ENCODE results near the gene NSD2. TPM values are rescaled to one million over a fixed set of nuclear protein-coding genes. Genes with fewer than 3 reads are reported as not detected.
A peak's percentile ranks its signal among the peaks of the same experiment; 100 is the strongest.

Gene NSD2
- total and polyA plus RNA-seq, 12 donors, result 11.1 to 187 (median 25.2) TPM

- WGBS, 4 donors, result 63 to 69% (median 65%) methylated on average over 1 of the region's 1 CpG
- H3K27ac ChIP-seq, result peak overlapping the region in 1 of 5 donors; percentile 90
Observed at GRCh38 chr4:1854752-1855151, 16.4 kb upstream of the NSD2 start.

GRCh38 chr4:1855333-1856070 is 15.7 kb upstream of the NSD2 start:
- TF ChIP-seq CTCF (IDR thresholded peaks at IDR 0.05) (no peak), POLR2A (IDR thresholded peaks at IDR 0.05) (peak in 1 of 2 donors; percentile 66)
- H3K4me1 ChIP-seq (replicated peaks in 1 of 2), result peaks cover 49 to 51% of the 10 kb centered on the region in 2 donors

More at GRCh38 chr4:1854752-1855151, 16.4 kb upstream of the NSD2 start:
- Histone ChIP-seq H3K9me3 (replicated peaks in 1 of 3) (no peaks in the 10 kb centered on the region), H3K4me3 (peak overlapping the region in 1 of 4 donors; percentile 100), H3K27me3 (no peaks in the 10 kb centered on the region), H3K36me3 (replicated peaks in 1 of 2) (no peaks in the 10 kb centered on the region), H3K4me1 (replicated peaks in 1 of 2) (peaks cover 49 to 53% of the 10 kb centered on the region in 2 donors)
- no peak for TF ChIP-seq POLR2A (IDR thresholded peaks at IDR 0.05)
- TF ChIP-seq CTCF (IDR thresholded peaks at IDR 0.05), result no peak
- no peak for DNase-seq
- intact Hi-C loops (cut with DNase I), result no loop called here

GRCh38 chr4:1856071-1856942 is 14.9 kb upstream of the NSD2 start, which contains the start of gene LETM1:
Gene LETM1, minus strand, starts transcription at chr4:1856156. Its CDS starts 206 bp downstream, at chr4:1855950.
- peak within 1 kb of the TSS; percentile 68 to 100 (median 72) for H3K4me3 ChIP-seq
- H3K4me1 ChIP-seq (replicated peaks in 1 of 2), result peaks cover 42 to 43% of the 10 kb centered on the region in 2 donors
- TF ChIP-seq CTCF (IDR thresholded peaks at IDR 0.05), result peak in 2 of 6 experiments; percentile 14 to 20
- peak in 1 of 2 donors; percentile 77 for TF ChIP-seq POLR2A (IDR thresholded peaks at IDR 0.05)
- no peaks in the 10 kb centered on the region for H3K36me3 ChIP-seq (replicated peaks in 1 of 2)
- no peaks in the 10 kb centered on the region for H3K27me3 ChIP-seq
- WGBS, 4 donors, result 0 to 1% (median 0%) methylated on average over 11 to 107 of the region's 107 CpGs
- H3K27ac ChIP-seq, result peak within 1 kb of the TSS in 4 of 5 donors; percentile 59 to 90 (median 76)
- no peaks in the 10 kb centered on the region for H3K9me3 ChIP-seq (replicated peaks in 1 of 3)
- DNase-seq, result peak; percentile 95 to 97 (median 96)
- intact Hi-C loops (cut with DNase I), result no loop called here

More at GRCh38 chr4:1855333-1856070, 15.7 kb upstream of the NSD2 start:
- Histone ChIP-seq H3K9me3 (replicated peaks in 1 of 3) (no peaks in the 10 kb centered on the region), H3K27me3 (no peaks in the 10 kb centered on the region), H3K36me3 (replicated peaks in 1 of 2) (no peaks in the 10 kb centered on the region), H3K27ac (peak overlapping the region in 4 of 5 donors; percentile 59 to 90 (median 76)), H3K4me3 (peak overlapping the region; percentile 4 to 100 (median 59))
- peak in 6 of 7 donors; percentile 42 to 63 (median 50) for DNase-seq
- intact Hi-C loops (cut with DNase I), result no loop called here
- whole genome bisulfite sequencing, 4 donors, result 0 to 1% (median 0%) methylated on average over 5 to 92 of the region's 92 CpGs
